CD4-positive, alpha-beta T cell treated with Interleukin-15 for 1 hour (primary cell): ENCODE data around the gene BCKDHA.
A peak's percentile ranks its signal among the peaks of the same experiment; 100 is the strongest.

Experiments
- DNase-seq: peaks from one replicate; pipeline ENCODE4 v3.0.0-alpha.2; 2020

Gene BCKDHA

DNA sequence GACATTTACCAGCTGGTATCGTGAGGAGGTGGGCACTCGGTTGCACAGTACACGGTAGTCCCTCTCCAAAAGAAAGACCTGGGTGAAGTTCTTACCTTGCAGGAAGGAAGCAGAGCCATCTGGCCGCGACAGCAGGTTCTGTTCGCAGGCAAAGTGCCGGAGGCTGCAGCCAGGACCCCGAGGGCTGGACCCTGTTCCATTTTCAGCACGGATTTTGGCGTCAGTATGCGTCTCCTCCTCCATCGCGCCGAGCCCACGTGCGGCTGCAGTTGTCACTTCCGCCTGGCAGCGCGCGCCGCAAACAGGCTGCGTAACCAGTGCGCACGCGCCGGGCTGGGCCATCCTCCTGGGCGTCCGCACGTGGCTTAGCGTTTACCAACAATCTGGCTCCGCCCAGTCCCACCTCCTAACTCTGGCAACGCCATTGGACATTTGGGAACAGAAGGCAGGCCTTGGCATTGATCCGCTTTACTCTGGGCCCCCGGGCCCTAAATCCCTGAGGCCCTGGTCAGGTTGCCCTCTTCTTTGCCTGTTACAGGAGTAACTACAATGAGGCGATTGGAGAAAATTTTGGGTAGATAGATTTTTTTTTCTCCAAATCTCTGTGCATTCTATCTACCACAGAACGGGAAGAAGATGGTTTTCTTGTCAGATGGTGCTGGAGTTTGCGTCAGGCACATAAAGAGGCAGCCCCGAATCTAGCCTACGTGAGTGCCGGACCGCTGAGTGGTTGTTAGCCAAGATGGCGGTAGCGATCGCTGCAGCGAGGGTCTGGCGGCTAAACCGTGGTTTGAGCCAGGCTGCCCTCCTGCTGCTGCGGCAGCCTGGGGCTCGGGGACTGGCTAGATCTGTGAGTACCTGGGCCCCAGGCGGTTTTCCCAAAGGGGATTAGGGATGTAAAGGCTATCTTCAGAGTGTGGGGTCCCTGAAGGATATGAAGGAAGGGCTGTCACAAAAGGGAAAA lies at the start of gene BCKDHA, which contains the start of gene EXOSC5:
Gene BCKDHA, plus strand, starts transcription at position 733 of the 964 bp plus-strand sequence. Its CDS starts 10 bp downstream, at position 743.
Gene EXOSC5, minus strand, starts transcription at position 274 of the 964 bp plus-strand sequence. Its CDS starts 31 bp downstream, at position 243.
- DNase-seq: peak; percentile 100

GRCh38 chr19:41350735-41351338 lies 46.8 kb upstream of the BCKDHA start:
- DNase-seq: no peak

- peak; percentile 90 for DNase-seq
Observed at GRCh38 chr19:41351339-41352245, 46.0 kb upstream of the BCKDHA start.

GRCh38 chr19:41352279-41352608 lies 45.4 kb upstream of the BCKDHA start:
- no peak for DNase-seq

- DNase-seq: peak; percentile 82
Observed at GRCh38 chr19:41352609-41353465, 44.8 kb upstream of the BCKDHA start.

GRCh38 chr19:41353466-41354342 lies 43.9 kb upstream of the BCKDHA start, which contains the start of gene TGFB1:
TGFB1 (minus strand) TSS chr19:41353922; CDS start chr19:41353044, 878 bp downstream.
- peak; percentile 96 for DNase-seq

- no peak for DNase-seq
Observed at GRCh38 chr19:41354343-41354953, 43.2 kb upstream of the BCKDHA start.

- no peak for DNase-seq
Observed at GRCh38 chr19:41355035-41355434, 42.6 kb upstream of the BCKDHA start.

- no peak for DNase-seq
Observed at GRCh38 chr19:41355802-41356201, 41.8 kb upstream of the BCKDHA start.

DNA sequence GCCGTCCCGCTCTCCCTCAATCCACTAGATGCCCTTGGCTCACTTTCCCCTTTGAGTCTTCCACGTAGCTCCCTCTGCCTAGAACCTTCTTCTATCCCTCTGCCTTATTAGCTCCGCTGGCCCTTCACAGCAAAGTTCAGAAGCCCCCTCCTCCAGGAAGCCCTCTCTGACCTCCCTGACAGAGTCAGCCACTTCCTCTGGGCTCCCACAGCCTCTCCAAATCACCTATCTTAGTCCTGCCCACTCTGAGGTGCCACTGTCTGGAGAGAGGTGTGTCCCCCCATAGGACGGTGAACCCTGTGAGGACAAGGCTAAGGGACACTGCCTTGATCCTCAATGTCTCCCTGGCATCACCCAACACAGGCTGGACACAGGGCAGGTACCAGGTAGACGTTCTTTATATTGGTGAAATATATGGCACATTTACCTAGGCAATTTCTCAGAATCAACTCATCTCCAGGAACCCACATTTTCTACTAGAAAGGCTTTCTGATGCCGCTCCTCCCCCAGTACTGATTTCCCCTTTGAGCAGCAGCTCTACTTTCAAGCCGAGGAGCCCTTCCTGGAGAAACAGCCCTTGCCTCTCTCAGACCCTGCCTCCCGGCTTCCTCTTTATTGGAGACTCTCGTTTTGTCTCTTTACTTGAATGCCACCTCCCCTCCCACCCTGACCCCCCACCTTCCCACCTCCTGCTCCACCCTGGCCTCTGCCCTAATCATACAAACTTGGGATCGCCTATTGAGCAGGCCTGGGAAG lies 40.5 kb upstream of the BCKDHA start:
- peak; percentile 42 for DNase-seq

DNA sequence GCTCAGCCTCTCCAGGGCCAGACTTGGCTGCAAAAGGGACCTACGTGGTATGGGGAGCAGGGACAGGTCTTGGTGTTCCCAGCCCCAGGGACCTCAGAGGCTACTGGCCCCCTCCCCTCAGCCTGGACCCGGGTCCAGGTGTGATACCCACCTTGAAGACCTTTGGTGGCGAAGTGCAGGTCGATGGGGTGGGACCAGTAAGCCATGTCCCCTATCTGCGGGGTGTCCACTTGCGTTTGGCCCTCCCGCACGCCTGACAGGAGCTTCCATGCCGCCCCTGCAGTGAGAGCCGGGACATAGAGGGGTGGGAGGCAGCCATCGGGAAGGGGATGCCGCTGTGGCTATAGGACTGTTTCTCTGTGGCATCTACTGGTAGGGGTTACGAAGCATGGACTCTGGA lies 39.9 kb upstream of the BCKDHA start:
- DNase-seq: no peak

DNA sequence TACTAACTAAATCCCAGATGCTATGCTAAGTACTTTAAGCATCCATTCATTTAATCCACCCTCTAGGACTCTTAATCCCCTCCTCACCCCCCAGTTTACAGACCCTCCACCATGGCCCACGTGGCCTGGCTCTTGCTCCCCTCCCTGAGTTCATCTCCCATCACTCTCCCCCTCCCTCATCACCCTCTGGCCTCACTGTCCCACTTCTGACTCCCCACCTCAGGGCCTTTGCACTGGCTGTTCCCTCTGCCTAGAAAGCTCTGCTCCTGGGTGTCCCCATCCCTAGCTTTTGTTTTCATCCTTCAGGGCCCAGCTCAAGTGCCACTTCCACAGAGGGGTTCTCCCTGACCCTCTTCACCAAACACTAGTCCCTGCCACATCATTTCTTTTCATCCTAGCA lies 37.9 kb upstream of the BCKDHA start:
- DNase-seq: no peak

DNA sequence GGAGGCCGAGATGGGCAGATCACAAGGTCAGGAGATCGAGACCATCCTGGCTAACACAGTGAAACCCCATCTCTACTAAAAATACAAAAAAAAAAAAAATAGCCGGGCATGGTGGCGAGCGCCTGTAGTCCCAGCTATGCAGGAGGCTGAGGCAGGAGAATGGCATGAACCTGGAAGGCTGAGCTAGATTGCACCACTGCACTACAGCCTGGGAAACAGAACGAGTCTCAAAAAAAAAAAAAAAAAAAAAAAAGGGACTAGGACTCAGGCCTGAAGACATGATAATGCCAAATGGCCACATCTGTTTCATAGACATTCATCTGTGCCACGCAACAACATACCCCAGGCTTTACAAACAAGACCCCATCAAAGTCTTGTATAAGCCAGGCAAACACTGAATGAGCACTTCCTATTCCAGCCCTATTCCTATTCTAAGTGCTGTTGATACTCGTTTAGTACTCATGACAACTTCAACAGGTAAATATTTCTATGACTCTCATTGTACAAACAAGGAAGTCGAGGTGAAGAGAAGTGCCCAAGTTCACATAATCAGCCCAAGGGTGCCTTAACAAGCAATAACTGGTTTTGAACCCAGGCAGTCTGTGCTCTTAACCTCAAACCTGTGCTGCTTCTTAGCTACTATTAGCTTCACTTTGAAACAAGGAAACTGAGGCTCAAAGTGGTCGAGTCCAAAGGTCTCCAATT lies 35.3 kb upstream of the BCKDHA start:
- DNase-seq: no peak

DNA sequence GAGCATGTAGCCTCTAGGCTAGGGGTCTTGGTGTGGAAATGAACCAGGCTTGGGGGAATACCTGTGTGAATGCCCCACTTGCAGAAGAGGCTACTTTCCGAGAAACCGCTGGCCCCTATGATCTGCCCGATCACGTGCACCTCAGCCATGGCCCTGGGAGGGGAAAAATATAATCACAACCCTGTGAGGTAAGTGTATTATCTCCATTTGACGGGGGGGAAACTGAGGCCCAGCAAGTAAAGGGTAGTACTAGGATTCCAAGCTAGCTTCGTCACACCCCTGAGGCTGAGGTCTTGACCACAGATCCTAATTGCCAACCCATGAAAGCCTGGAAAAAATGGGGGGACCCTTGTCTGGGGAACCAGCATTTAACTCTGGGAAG lies 34.3 kb upstream of the BCKDHA start:
- DNase-seq: no peak

DNA sequence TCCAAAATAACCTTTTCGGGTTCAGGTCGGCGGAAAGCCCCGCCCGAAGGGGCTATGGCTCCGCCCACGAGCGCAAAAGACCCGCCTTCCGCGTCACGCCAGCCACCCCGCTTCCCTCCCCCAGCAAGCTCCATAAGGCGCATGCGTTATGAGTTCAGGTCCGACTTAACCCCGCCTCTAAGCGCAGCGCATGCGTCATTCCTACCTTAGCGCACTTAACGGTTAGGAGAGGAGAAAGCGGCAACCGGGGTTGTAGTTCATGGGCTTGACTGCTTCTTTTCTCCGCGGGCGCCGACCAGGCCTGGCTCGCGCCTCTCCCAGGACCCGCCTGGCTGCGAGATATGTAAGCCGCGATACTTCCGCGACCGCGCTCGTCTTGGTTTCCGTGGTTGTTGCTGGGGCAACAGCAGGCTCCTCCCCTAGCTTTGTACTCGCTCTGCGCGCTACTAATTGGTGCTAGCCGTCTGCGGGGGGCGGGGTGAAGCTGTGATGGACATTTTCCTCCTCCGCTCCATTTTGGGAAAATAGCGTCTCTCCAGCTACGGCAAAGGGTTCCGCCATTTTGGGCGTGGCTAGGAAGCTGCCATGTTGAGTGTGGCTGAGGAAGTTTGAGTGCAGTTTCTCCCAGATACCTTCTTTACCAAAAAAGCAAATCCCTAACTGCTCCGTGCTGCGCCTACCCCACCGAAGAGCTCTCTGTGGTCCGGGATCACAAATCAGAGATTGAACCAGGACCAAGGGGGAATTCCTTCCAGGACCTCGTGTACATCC lies 33.7 kb upstream of the BCKDHA start, which contains the start of gene B9D2:
Gene B9D2, minus strand, starts transcription at position 397 of the 771 bp plus-strand sequence. CDS start 630 bp downstream, outside the sequence.
- peak; percentile 99 for DNase-seq

GRCh38 chr19:41364524-41365391 lies 32.9 kb upstream of the BCKDHA start:
- DNase-seq: peak; percentile 24

DNA sequence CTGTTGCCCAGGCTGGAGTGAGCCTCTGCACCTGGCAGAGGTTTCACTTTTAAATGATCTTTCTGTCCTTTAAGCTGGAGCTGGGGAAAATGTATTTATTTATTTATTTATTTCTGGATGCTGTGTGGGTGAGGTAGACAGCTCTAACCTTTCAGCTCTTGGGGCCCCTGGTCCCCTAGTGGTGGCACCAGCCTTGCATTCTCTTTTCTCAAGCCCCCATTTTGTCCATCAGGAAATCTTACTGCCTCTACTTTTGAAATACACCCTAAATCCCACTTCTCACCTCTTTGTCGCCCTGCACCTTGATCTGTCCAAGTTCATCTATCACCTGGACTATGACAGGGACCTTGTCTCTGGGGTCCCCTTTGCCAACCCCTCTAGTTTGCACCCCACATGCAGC lies 31.5 kb upstream of the BCKDHA start:
- no peak for DNase-seq
